Measurements from ENCODE around the gene RABGAP1L.

Gene RABGAP1L

DNA sequence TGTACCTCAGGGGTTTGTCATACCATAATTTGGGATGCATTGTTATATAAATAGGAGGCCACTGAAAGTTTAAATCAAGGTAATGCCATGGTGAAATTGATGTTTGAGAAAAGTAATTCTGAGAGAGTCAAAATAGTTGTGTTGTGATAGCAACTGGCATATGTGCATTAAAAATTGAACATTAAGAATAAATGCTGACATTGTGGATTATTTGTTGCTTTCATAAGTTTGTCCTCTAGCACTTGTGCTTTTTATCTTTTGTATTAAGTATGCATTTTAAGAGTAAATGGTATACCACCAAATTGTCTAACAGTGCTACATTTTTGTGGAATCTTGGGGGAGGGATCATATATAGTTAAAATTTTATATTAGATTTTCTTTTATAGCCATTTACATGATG lies 564.5 kb downstream of the RABGAP1L start:
- Histone ChIP-seq H3K36me3 (ENCODE audit: control insufficient read depth in 2 of 2, insufficient read depth in 2 of 2, low read length in 2 of 2) (no peaks in the 10 kb centered on the region), H3K9ac (ENCODE audit: low read depth in 1 of 2, low read length in 2 of 2) (no peak overlapping the region), H3K27ac (ENCODE audit: low read depth in 2 of 2, low read length in 2 of 2) (no peak overlapping the region), H3K4me1 (ENCODE audit: control insufficient read depth in 2 of 2, insufficient read depth in 2 of 2, low read length in 2 of 2) (no peaks in the 10 kb centered on the region), H3K4me3 (ENCODE audit: low read length in 2 of 2) (no peak overlapping the region), H3K27me3 (ENCODE audit: control insufficient read depth in 2 of 2, insufficient read depth in 2 of 2, low read length in 2 of 2) (no peaks in the 10 kb centered on the region), H3K9me3 (ENCODE audit: control insufficient read depth in 2 of 2, low read length in 2 of 2) (no peaks in the 10 kb centered on the region)

- H3K9ac ChIP-seq (ENCODE audit: low read depth in 1 of 2, low read length in 2 of 2) = no peak overlapping the region
- H3K4me1 ChIP-seq (ENCODE audit: control insufficient read depth in 2 of 2, insufficient read depth in 2 of 2, low read length in 2 of 2) = no peaks in the 10 kb centered on the region
- no peaks in the 10 kb centered on the region for H3K9me3 ChIP-seq (ENCODE audit: control insufficient read depth in 2 of 2, low read length in 2 of 2)
- no peaks in the 10 kb centered on the region for H3K27me3 ChIP-seq (ENCODE audit: control insufficient read depth in 2 of 2, insufficient read depth in 2 of 2, low read length in 2 of 2)
- no peaks in the 10 kb centered on the region for H3K36me3 ChIP-seq (ENCODE audit: control insufficient read depth in 2 of 2, insufficient read depth in 2 of 2, low read length in 2 of 2)
- no peak overlapping the region for H3K27ac ChIP-seq (ENCODE audit: low read depth in 2 of 2, low read length in 2 of 2)
- H3K4me3 ChIP-seq (ENCODE audit: low read length in 2 of 2) = no peak overlapping the region
Measured at GRCh38 chr1:174724219-174724618, 564.9 kb downstream of the RABGAP1L start.

DNA sequence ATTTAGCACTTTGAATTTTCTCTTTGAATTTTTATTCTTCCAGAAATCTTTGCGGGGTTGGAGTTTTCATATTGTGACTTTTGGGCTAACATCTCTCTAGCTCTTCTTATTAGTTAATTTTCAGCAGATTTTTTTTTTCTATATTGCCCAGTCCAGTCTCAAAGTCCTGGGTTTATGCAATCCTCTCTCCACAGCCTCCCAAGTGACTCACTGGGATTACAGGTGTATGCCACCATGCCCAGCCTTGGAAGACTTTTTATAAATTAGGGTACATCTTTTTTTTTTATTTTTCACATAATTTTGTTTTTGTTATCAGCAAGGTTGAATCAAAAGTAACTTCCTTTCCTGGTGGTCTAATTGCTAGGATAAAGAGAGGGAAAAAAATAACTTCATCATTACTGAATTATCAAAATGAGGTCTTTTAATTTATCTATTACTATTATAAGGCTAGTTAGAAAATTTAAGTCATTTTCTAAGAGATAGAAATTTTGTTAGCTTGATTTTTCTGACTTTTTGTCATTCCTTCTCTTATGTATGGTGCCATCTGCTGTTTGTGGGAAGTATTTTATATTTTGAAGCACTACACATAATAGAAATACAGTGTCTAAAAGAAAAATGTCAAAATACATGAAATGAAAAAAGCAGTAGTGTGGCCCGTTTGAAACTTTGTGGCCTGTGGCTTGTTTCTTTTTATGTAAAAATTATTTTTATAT lies 567.0 kb downstream of the RABGAP1L start:
- Histone ChIP-seq H3K27me3 (ENCODE audit: control insufficient read depth in 2 of 2, insufficient read depth in 2 of 2, low read length in 2 of 2) (no peaks in the 10 kb centered on the region), H3K36me3 (ENCODE audit: control insufficient read depth in 2 of 2, insufficient read depth in 2 of 2, low read length in 2 of 2) (no peaks in the 10 kb centered on the region), H3K27ac (ENCODE audit: low read depth in 2 of 2, low read length in 2 of 2) (no peak overlapping the region), H3K4me3 (ENCODE audit: low read length in 2 of 2) (no peak overlapping the region), H3K9ac (ENCODE audit: low read depth in 1 of 2, low read length in 2 of 2) (no peak overlapping the region), H3K9me3 (ENCODE audit: control insufficient read depth in 2 of 2, low read length in 2 of 2) (no peaks in the 10 kb centered on the region), H3K4me1 (ENCODE audit: control insufficient read depth in 2 of 2, insufficient read depth in 2 of 2, low read length in 2 of 2) (no peaks in the 10 kb centered on the region)

DNA sequence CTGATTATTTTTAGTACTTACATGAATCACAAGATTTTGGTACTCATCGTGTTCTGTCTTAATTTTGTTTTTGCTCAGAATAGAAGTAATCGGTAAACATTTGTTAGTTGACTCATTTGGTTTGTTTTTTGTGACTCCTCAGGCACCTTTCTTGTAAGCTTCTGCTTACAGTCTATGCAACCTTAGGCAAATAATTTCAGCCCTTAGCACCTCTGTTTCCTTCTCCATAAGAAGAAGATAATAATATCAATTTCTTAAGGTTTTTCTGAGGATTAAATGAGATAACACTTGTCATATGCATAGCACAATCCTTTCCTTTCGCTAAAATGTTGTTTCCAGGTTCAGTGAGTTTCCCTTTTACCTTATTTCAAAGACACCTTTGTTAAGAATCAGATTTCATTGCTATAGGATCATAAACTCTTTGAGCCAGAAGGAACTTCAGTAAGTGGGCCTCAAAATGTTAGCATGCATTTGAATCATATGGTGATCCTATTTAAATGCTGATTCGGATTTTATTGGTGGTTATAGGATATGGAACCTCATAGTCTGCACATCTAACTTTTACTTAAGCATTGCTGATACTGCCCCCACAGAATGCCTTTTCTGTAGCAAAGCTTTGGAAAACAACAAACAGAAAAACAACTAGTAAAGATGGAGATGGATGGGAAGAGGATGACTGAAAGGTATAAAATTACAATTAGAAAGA lies 567.7 kb downstream of the RABGAP1L start:
- Histone ChIP-seq H3K9me3 (ENCODE audit: control insufficient read depth in 2 of 2, low read length in 2 of 2) (no peaks in the 10 kb centered on the region), H3K27ac (ENCODE audit: low read depth in 2 of 2, low read length in 2 of 2) (no peak overlapping the region), H3K27me3 (ENCODE audit: control insufficient read depth in 2 of 2, insufficient read depth in 2 of 2, low read length in 2 of 2) (no peaks in the 10 kb centered on the region), H3K36me3 (ENCODE audit: control insufficient read depth in 2 of 2, insufficient read depth in 2 of 2, low read length in 2 of 2) (no peaks in the 10 kb centered on the region), H3K4me1 (ENCODE audit: control insufficient read depth in 2 of 2, insufficient read depth in 2 of 2, low read length in 2 of 2) (no peaks in the 10 kb centered on the region), H3K4me3 (ENCODE audit: low read length in 2 of 2) (no peak overlapping the region), H3K9ac (ENCODE audit: low read depth in 1 of 2, low read length in 2 of 2) (no peak overlapping the region)

DNA sequence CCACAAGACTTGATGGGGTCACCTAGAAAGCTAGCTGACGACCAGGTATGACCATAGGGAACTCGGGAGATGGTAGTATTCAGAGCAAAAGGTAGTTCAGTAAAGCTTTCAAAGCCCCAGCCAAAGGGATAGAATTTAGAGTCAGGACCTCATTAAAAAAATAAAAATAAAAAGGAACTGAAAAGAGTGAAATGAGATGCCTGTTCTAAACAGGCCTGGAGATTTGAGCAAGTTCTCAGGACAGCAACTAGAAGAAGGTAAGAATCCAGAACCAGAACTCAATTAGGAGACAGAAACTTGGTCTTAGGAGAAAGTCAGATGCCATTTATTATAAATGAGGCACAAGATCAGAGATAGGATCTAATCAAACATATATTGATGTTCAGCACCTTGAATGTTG lies 575.0 kb downstream of the RABGAP1L start:
- Histone ChIP-seq H3K9me3 (ENCODE audit: control insufficient read depth in 2 of 2, low read length in 2 of 2) (no peaks in the 10 kb centered on the region), H3K27ac (ENCODE audit: low read depth in 2 of 2, low read length in 2 of 2) (no peak overlapping the region), H3K4me1 (ENCODE audit: control insufficient read depth in 2 of 2, insufficient read depth in 2 of 2, low read length in 2 of 2) (no peaks in the 10 kb centered on the region), H3K4me3 (ENCODE audit: low read length in 2 of 2) (no peak overlapping the region), H3K36me3 (ENCODE audit: control insufficient read depth in 2 of 2, insufficient read depth in 2 of 2, low read length in 2 of 2) (no peaks in the 10 kb centered on the region), H3K27me3 (ENCODE audit: control insufficient read depth in 2 of 2, insufficient read depth in 2 of 2, low read length in 2 of 2) (no peaks in the 10 kb centered on the region), H3K9ac (ENCODE audit: low read depth in 1 of 2, low read length in 2 of 2) (no peak overlapping the region)

- Histone ChIP-seq H3K9me3 (ENCODE audit: control insufficient read depth in 2 of 2, low read length in 2 of 2) (no peaks in the 10 kb centered on the region), H3K4me3 (ENCODE audit: low read length in 2 of 2) (no peak overlapping the region), H3K27ac (ENCODE audit: low read depth in 2 of 2, low read length in 2 of 2) (no peak overlapping the region), H3K36me3 (ENCODE audit: control insufficient read depth in 2 of 2, insufficient read depth in 2 of 2, low read length in 2 of 2) (no peaks in the 10 kb centered on the region), H3K27me3 (ENCODE audit: control insufficient read depth in 2 of 2, insufficient read depth in 2 of 2, low read length in 2 of 2) (no peaks in the 10 kb centered on the region), H3K4me1 (ENCODE audit: control insufficient read depth in 2 of 2, insufficient read depth in 2 of 2, low read length in 2 of 2) (no peaks in the 10 kb centered on the region), H3K9ac (ENCODE audit: low read depth in 1 of 2, low read length in 2 of 2) (no peak overlapping the region)
Measured at GRCh38 chr1:174736831-174737230, 577.5 kb downstream of the RABGAP1L start.

- no peaks in the 10 kb centered on the region for H3K27me3 ChIP-seq (ENCODE audit: control insufficient read depth in 2 of 2, insufficient read depth in 2 of 2, low read length in 2 of 2)
- no peak overlapping the region for H3K4me3 ChIP-seq (ENCODE audit: low read length in 2 of 2)
- H3K27ac ChIP-seq (ENCODE audit: low read depth in 2 of 2, low read length in 2 of 2) = no peak overlapping the region
Measured at GRCh38 chr1:174740249-174740968, 581.1 kb downstream of the RABGAP1L start.

GRCh38 chr1:174742805-174743653 lies 583.7 kb downstream of the RABGAP1L start:
- no peak overlapping the region for H3K9ac ChIP-seq (ENCODE audit: low read depth in 1 of 2, low read length in 2 of 2)
- H3K4me3 ChIP-seq (ENCODE audit: low read length in 2 of 2) = no peak overlapping the region
- H3K4me1 ChIP-seq (ENCODE audit: control insufficient read depth in 2 of 2, insufficient read depth in 2 of 2, low read length in 2 of 2) = no peaks in the 10 kb centered on the region
- no peak overlapping the region for H3K27ac ChIP-seq (ENCODE audit: low read depth in 2 of 2, low read length in 2 of 2)
- H3K36me3 ChIP-seq (ENCODE audit: control insufficient read depth in 2 of 2, insufficient read depth in 2 of 2, low read length in 2 of 2) = no peaks in the 10 kb centered on the region
- H3K27me3 ChIP-seq (ENCODE audit: control insufficient read depth in 2 of 2, insufficient read depth in 2 of 2, low read length in 2 of 2) = no peaks in the 10 kb centered on the region
- no peaks in the 10 kb centered on the region for H3K9me3 ChIP-seq (ENCODE audit: control insufficient read depth in 2 of 2, low read length in 2 of 2)

More at GRCh38 chr1:174740249-174740968, 581.1 kb downstream of the RABGAP1L start:
- no peaks in the 10 kb centered on the region for H3K4me1 ChIP-seq (ENCODE audit: control insufficient read depth in 2 of 2, insufficient read depth in 2 of 2, low read length in 2 of 2)
- no peaks in the 10 kb centered on the region for H3K9me3 ChIP-seq (ENCODE audit: control insufficient read depth in 2 of 2, low read length in 2 of 2)
- H3K36me3 ChIP-seq (ENCODE audit: control insufficient read depth in 2 of 2, insufficient read depth in 2 of 2, low read length in 2 of 2) = no peaks in the 10 kb centered on the region
- no peak overlapping the region for H3K9ac ChIP-seq (ENCODE audit: low read depth in 1 of 2, low read length in 2 of 2)

DNA sequence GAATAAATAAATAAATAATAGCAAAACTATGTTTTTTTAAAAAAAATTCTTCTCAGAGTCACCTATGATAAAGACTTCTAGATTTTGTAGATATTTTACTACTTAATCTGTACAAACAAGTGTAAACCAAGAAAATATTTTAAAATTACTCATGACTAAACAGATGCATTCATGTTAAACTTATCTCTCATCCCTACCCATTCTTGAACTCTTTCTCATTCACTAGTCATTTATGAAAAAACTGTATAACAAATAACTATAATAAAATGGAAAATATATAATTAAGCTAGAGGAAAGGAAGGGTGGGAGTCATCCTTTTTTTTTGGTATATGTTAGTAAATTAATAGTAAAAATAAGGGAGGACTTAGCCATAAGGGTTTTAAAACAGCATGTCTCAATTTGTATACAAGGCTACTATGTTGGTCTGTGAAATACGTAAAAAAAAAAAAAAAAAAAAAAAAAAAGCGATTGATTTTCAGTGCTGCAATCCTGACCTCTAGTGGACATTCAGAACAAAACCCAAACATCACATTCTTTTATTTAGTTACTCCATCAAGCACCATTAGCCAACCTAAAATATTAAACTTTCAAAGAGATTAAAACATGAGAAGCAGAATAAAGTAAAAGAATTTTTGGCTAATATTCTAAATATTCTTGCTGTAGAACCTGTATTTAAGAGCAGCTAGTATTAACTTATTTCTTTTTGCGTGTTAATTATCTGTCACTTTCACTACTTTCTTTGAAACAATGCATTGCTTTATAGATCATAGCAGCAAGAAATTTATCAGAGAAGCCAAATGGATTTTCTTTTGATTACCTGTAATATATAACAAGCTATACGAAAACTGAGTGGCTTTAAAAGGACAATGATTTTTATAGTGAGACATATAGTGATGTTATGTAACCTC lies 584.6 kb downstream of the RABGAP1L start:
- Histone ChIP-seq H3K4me3 (ENCODE audit: low read length in 2 of 2) (no peak overlapping the region), H3K4me1 (ENCODE audit: control insufficient read depth in 2 of 2, insufficient read depth in 2 of 2, low read length in 2 of 2) (no peaks in the 10 kb centered on the region), H3K27ac (ENCODE audit: low read depth in 2 of 2, low read length in 2 of 2) (no peak overlapping the region), H3K9me3 (ENCODE audit: control insufficient read depth in 2 of 2, low read length in 2 of 2) (no peaks in the 10 kb centered on the region), H3K27me3 (ENCODE audit: control insufficient read depth in 2 of 2, insufficient read depth in 2 of 2, low read length in 2 of 2) (no peaks in the 10 kb centered on the region), H3K36me3 (ENCODE audit: control insufficient read depth in 2 of 2, insufficient read depth in 2 of 2, low read length in 2 of 2) (no peaks in the 10 kb centered on the region), H3K9ac (ENCODE audit: low read depth in 1 of 2, low read length in 2 of 2) (no peak overlapping the region)
